H9 (cell line): ENCODE results near the gene RUFY2. TPM values are rescaled to one million over a fixed set of nuclear protein-coding genes. Genes with fewer than 3 reads are reported as not detected.
"Not testable (repeated sequence)": the region's sequence is repeated elsewhere in the genome, so short reads cannot be mapped to it uniquely, and the experiment has no call there.

ENCODE experiments used
- DNase-seq: peaks from one replicate; pipeline ENCODE4 v3.0.0-alpha.2; 2017
- H2AFZ ChIP-seq: one replicate; pipeline ENCODE4 v1.6.1; 2013; ENCODE audit warnings: mild to moderate bottlenecking, low read length, control low read depth, moderate library complexity
- H2AK5ac ChIP-seq: 2 replicates; pipeline ENCODE4 v1.6.1; 2013; ENCODE audit warnings: low read length, control low read depth, mixed read lengths; ENCODE audit not compliant: insufficient read length
- H2BK120ac ChIP-seq: one replicate; pipeline ENCODE4 v1.6.1; 2013; ENCODE audit warnings: low read depth, mild to moderate bottlenecking, low read length, control low read depth, inconsistent platforms; ENCODE audit not compliant: poor library complexity, severe bottlenecking
- H2BK12ac ChIP-seq: 2 replicates; pipeline ENCODE4 v1.6.1; 2013; ENCODE audit warnings: low read length, control low read depth, mixed read lengths, low read depth; ENCODE audit not compliant: insufficient read length
- H2BK15ac ChIP-seq: 2 replicates; pipeline ENCODE4 v1.6.1; 2013; ENCODE audit warnings: low read depth, low read length, control low read depth
- H2BK20ac ChIP-seq: one replicate; pipeline ENCODE4 v1.6.1; 2013; ENCODE audit warnings: low read depth, mild to moderate bottlenecking, low read length, control low read depth, inconsistent platforms; ENCODE audit not compliant: poor library complexity, severe bottlenecking
- H2BK5ac ChIP-seq: 2 replicates; pipeline ENCODE4 v1.6.1; 2013; ENCODE audit warnings: low read length, control low read depth, mixed read lengths; ENCODE audit not compliant: insufficient read length
- H3K14ac ChIP-seq: 2 replicates; pipeline ENCODE4 v1.6.1; 2013; ENCODE audit warnings: low read length, control low read depth; ENCODE audit not compliant: insufficient read depth
- H3K18ac ChIP-seq: 2 replicates; pipeline ENCODE4 v1.6.1; 2013; ENCODE audit warnings: low read depth, mild to moderate bottlenecking, mixed read lengths, low read length, control low read depth; ENCODE audit not compliant: insufficient read length
- H3K23ac ChIP-seq: 2 replicates; pipeline ENCODE4 v1.6.1; 2013; ENCODE audit warnings: low read length, control low read depth, mixed read lengths, low read depth; ENCODE audit not compliant: insufficient read length
- H3K23me2 ChIP-seq: 2 replicates; pipeline ENCODE4 v1.6.1; 2013; ENCODE audit warnings: low read depth, mild to moderate bottlenecking, mixed read lengths, low read length, control low read depth; ENCODE audit not compliant: insufficient read length, poor library complexity, severe bottlenecking
- H3K27ac ChIP-seq: 2 replicates; pipeline ENCODE4 v1.5.1; 2013; ENCODE audit warnings: low read length, control low read depth, mixed read lengths, low read depth; ENCODE audit not compliant: insufficient read length
- H3K27me3 ChIP-seq: 2 replicates; pipeline ENCODE4 v1.6.1; 2013; ENCODE audit warnings: low read length, control low read depth, inconsistent platforms; ENCODE audit not compliant: insufficient read depth
- H3K4ac ChIP-seq: 2 replicates; pipeline ENCODE4 v1.6.1; 2013; ENCODE audit warnings: low read depth, mild to moderate bottlenecking, control low read depth, inconsistent platforms, low read length, moderate library complexity
- H3K4me1 ChIP-seq: 2 replicates; pipeline ENCODE4 v1.6.1; 2013; ENCODE audit warnings: low read length, control low read depth, inconsistent platforms; ENCODE audit not compliant: insufficient read depth
- H3K4me2 ChIP-seq: 2 replicates; pipeline ENCODE4 v1.6.1; 2013; ENCODE audit warnings: low read length, control low read depth, mixed read lengths; ENCODE audit not compliant: insufficient read length, insufficient read depth
- H3K56ac ChIP-seq: 2 replicates; pipeline ENCODE4 v1.6.1; 2013; ENCODE audit warnings: low read depth, mild to moderate bottlenecking, mixed read lengths, low read length, control low read depth; ENCODE audit not compliant: insufficient read length
- H3K79me1 ChIP-seq: 2 replicates; pipeline ENCODE4 v1.6.1; 2013; ENCODE audit warnings: low read depth, mild to moderate bottlenecking, moderate library complexity, low read length, control low read depth, inconsistent platforms; ENCODE audit not compliant: insufficient read depth, poor library complexity, severe bottlenecking
- H3K79me2 ChIP-seq: 2 replicates; pipeline ENCODE4 v1.6.1; 2013; ENCODE audit warnings: low read length, control low read depth, inconsistent platforms; ENCODE audit not compliant: insufficient read depth
- H3K9ac ChIP-seq: 2 replicates; pipeline ENCODE4 v1.6.1; 2013; ENCODE audit warnings: low read length, control low read depth, mixed read lengths; ENCODE audit not compliant: insufficient read length; ENCODE audit errors: extremely low read depth
- H3K9me3 ChIP-seq: one replicate; pipeline ENCODE4 v1.6.1; 2013; ENCODE audit warnings: low read depth, low read length, inconsistent platforms; ENCODE audit not compliant: control insufficient read depth
- H3T11ph ChIP-seq: one replicate; pipeline ENCODE4 v1.6.1; 2013; ENCODE audit warnings: mild to moderate bottlenecking, low read length, control low read depth, inconsistent platforms
- H4K20me1 ChIP-seq: one replicate; pipeline ENCODE4 v1.6.1; 2013; ENCODE audit not compliant: control insufficient read depth, insufficient read length, insufficient read depth
- H4K5ac ChIP-seq: 2 replicates; pipeline ENCODE4 v1.6.1; 2013; ENCODE audit warnings: low read depth, mild to moderate bottlenecking, mixed read lengths, low read length, control low read depth; ENCODE audit not compliant: insufficient read length
- H4K8ac ChIP-seq: replicated peaks from 2 replicates; pipeline ENCODE4 v1.6.1; 2013; ENCODE audit warnings: low read length, control low read depth, mixed read lengths, low read depth; ENCODE audit not compliant: insufficient read length
- H4K91ac ChIP-seq: 2 replicates; pipeline ENCODE4 v1.6.1; 2013; ENCODE audit warnings: low read depth, mild to moderate bottlenecking, moderate library complexity, mixed read lengths, low read length, control low read depth; ENCODE audit not compliant: insufficient read length
- H3K27ac Mint-ChIP-seq, 3 experiments: 2 replicates in 2 of 3; 3 replicates in 1 of 3; pipeline ENCODE4 v1.8.0; 2020 to 2021; ENCODE audit warnings: mixed read lengths in 3 of 3, mild to moderate bottlenecking in 1 of 3, moderate library complexity in 1 of 3
- H3K27me3 Mint-ChIP-seq: 2 replicates; pipeline ENCODE4 v1.8.0; 2021; ENCODE audit warnings: low read depth, mild to moderate bottlenecking, moderate library complexity, mixed read lengths
- H3K36me3 Mint-ChIP-seq, 3 experiments: 2 replicates in 2 of 3; 3 replicates in 1 of 3; pipeline ENCODE4 v1.8.0; 2020 to 2021; ENCODE audit warnings: low read depth in 3 of 3, mixed read lengths in 3 of 3; ENCODE audit not compliant: insufficient read depth in 1 of 3
- H3K4me1 Mint-ChIP-seq, 2 experiments: 2 replicates each; pipeline ENCODE4 v1.8.0; 2020; ENCODE audit warnings: mixed read lengths in 2 of 2
- H3K4me3 Mint-ChIP-seq, 2 experiments: 2 replicates in 1 of 2; 3 replicates in 1 of 2; pipeline ENCODE4 v1.8.0; 2020 to 2021; ENCODE audit warnings: mild to moderate bottlenecking in 2 of 2, mixed read lengths in 2 of 2, moderate library complexity in 1 of 2
- H3K9me3 Mint-ChIP-seq, 2 experiments: 2 replicates in 1 of 2; 3 replicates in 1 of 2; pipeline ENCODE4 v1.8.0; 2020; ENCODE audit warnings: mild to moderate bottlenecking in 2 of 2, mixed read lengths in 2 of 2, moderate library complexity in 1 of 2
- WGBS: extraction: QIAGEN DNeasy Blood & Tissue Kit; methylation state at CpG from one replicate; pipeline ENCODE4 v1.1.7; 2013; ENCODE audit warnings: missing lambda C conversion rate, low lambda C conversion rate, mixed read lengths; ENCODE audit not compliant: insufficient read length; ENCODE audit errors: extremely low coverage; 5-methylcytosine and 5-hydroxymethylcytosine counted together
- long read RNA-seq: library from polyadenylated mRNA; unstranded; transcript quantifications from one replicate; pipeline ENCODE4 v2.0.0, GENCODE V29; 2020
- total RNA-seq: library from RNA; stranded (reverse); gene quantifications from 2 replicates; pipeline ENCODE4 v1.2.1, GENCODE V29; 2021
- TF ChIP-seq, protein P1 (sequence below): fragments of 200-600 bp; sonication (generic); conservative IDR thresholded peaks from 3 replicates; pipeline ENCODE4 v1.8.0; 2021; ENCODE audit warnings: antibody characterized with exemption, mild to moderate bottlenecking

The RUFY2 gene, protein sequence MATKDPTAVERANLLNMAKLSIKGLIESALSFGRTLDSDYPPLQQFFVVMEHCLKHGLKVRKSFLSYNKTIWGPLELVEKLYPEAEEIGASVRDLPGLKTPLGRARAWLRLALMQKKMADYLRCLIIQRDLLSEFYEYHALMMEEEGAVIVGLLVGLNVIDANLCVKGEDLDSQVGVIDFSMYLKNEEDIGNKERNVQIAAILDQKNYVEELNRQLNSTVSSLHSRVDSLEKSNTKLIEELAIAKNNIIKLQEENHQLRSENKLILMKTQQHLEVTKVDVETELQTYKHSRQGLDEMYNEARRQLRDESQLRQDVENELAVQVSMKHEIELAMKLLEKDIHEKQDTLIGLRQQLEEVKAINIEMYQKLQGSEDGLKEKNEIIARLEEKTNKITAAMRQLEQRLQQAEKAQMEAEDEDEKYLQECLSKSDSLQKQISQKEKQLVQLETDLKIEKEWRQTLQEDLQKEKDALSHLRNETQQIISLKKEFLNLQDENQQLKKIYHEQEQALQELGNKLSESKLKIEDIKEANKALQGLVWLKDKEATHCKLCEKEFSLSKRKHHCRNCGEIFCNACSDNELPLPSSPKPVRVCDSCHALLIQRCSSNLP
- total RNA-seq: 14.0 and 14.1 TPM in 2 replicates
- long read RNA-seq, partial matches to known transcripts: 10 of 25 reads
- long read RNA-seq, other reads (novel, unspliced or antisense): 11 of 25 reads

DNA sequence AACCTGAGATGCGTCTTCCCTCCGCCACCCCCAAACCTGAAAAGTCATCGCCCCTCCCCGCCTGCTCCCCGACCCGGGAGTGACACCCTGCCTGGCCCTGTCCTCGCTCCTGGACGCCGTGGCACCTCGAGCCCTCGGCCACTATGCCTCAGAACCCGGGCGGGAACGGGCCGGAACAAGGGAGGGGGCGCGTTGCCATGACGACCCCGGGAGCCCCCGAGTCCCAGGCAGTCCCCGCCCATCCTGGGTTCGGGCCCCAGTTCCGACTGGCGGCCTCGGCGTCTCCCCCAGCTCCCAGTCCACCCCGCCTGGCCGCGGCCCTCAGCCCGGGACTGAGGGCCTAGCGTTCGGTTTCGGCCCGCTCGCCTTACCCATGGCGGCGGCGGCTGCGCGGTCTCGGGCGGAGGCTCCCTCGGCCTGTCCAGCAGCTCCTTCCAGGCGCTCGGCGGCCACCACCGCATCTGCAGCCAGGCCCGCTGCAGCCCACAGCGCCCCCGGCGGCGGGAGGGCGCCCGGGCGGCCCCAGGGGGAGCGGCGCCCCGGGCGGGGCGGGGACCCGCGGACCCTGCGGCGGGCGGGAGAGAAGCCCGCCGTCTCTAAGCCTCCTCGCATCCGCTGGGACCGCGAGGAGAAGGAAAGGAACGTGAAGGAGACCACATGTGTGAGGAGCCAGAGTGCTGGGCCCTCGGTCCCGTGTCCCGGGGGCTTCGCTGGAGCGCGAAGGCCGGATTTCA, at the start of gene RUFY2:
RUFY2 (minus strand) TSS at position 463 of the 734 bp plus-strand sequence; CDS start at position 375, 88 bp downstream.
- Histone ChIP-seq H3K9me3 (no peaks in the 10 kb centered on the region), H3K9ac (peak within 1 kb of the TSS; percentile 81), H3K27me3 (no peaks in the 10 kb centered on the region), H3T11ph (no peak within 1 kb of the TSS), H3K56ac (no peak within 1 kb of the TSS), H2BK20ac (no peak within 1 kb of the TSS), H3K27ac (no peak within 1 kb of the TSS), H3K23me2 (peaks cover 8% of the 10 kb centered on the region), H2AK5ac (no peak within 1 kb of the TSS), H3K23ac (no peak within 1 kb of the TSS), H2AFZ (peak within 1 kb of the TSS; percentile 26), H3K4me2 (peak within 1 kb of the TSS; percentile 80), H2BK15ac (0 out of 2 replicates have a peak within 1 kb of the TSS, but pooled peaks have one; percentile 71), H2BK5ac (no peak within 1 kb of the TSS), H3K79me2 (peaks cover 6% of the 10 kb centered on the region; the same call in 1 of the 2 replicates), H4K20me1 (no peaks in the 10 kb centered on the region), H3K18ac (peak within 1 kb of the TSS; percentile 96), H3K14ac (peak within 1 kb of the TSS; percentile 97), H2BK120ac (no peak within 1 kb of the TSS), H2BK12ac (no peak within 1 kb of the TSS), H3K79me1 (no peaks in the 10 kb centered on the region), H4K5ac (no peak within 1 kb of the TSS), H4K91ac (no peak within 1 kb of the TSS), H3K4ac (no peak within 1 kb of the TSS), H3K4me1 (no peaks in the 10 kb centered on the region), H4K8ac (no peak within 1 kb of the TSS)
- Mint-ChIP-seq H3K36me3 (no peaks in the 10 kb centered on the region), H3K27ac (peak within 1 kb of the TSS; percentile 94 to 99 (median 95)), H3K4me1 (peaks cover 17 to 18% of the 10 kb centered on the region in 2 experiments), H3K9me3 (no peaks in the 10 kb centered on the region), H3K27me3 (peaks cover 1% of the 10 kb centered on the region; the same call in 1 of the 2 replicates), H3K4me3 (peak within 1 kb of the TSS; percentile 93 to 95)
- peak; percentile 89 for DNase-seq
- TF ChIP-seq, protein P1, sequence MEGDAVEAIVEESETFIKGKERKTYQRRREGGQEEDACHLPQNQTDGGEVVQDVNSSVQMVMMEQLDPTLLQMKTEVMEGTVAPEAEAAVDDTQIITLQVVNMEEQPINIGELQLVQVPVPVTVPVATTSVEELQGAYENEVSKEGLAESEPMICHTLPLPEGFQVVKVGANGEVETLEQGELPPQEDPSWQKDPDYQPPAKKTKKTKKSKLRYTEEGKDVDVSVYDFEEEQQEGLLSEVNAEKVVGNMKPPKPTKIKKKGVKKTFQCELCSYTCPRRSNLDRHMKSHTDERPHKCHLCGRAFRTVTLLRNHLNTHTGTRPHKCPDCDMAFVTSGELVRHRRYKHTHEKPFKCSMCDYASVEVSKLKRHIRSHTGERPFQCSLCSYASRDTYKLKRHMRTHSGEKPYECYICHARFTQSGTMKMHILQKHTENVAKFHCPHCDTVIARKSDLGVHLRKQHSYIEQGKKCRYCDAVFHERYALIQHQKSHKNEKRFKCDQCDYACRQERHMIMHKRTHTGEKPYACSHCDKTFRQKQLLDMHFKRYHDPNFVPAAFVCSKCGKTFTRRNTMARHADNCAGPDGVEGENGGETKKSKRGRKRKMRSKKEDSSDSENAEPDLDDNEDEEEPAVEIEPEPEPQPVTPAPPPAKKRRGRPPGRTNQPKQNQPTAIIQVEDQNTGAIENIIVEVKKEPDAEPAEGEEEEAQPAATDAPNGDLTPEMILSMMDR: no peak; the same call in 1 of the 3 replicates
- WGBS: no CpG with 5 or more reads among the region's 79 CpGs

DNA sequence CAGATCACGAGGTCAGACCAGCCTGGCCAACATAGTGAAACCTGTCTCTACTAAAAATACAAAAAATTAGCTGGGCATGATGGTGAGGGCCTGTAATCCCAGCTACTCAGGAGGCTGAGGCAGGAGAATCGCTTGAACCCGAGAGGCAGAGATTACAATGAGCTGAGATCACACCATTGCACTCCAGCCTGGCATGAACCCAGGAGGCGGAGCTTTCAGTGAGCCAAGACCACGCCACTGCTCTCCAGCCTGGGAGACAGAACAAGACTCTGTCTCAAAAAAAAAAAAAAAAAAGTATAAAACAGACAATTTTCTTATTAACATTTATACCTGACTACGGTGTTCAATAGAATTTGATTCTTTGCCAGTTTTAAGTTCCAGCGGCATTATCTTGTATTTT, 42.6 kb upstream of the RUFY2 start:
- not testable (repeated sequence) for H3K4me3 Mint-ChIP-seq, H2BK5ac ChIP-seq, DNase-seq, H3K4me1 ChIP-seq, H3K27ac ChIP-seq, H3K23ac ChIP-seq, H3K56ac ChIP-seq, H2BK120ac ChIP-seq, H3K79me1 ChIP-seq, H2AK5ac ChIP-seq, H3K27me3 ChIP-seq, H3K27me3 Mint-ChIP-seq, H3K4ac ChIP-seq, H3K9ac ChIP-seq, H3K18ac ChIP-seq, H2BK15ac ChIP-seq, H3K9me3 Mint-ChIP-seq, H3K27ac Mint-ChIP-seq, H2BK12ac ChIP-seq, H3K14ac ChIP-seq, H4K20me1 ChIP-seq, H2AFZ ChIP-seq, H3K9me3 ChIP-seq, H3T11ph ChIP-seq, H3K23me2 ChIP-seq, H3K4me1 Mint-ChIP-seq, H4K5ac ChIP-seq, H2BK20ac ChIP-seq, H4K91ac ChIP-seq, H4K8ac ChIP-seq, H3K79me2 ChIP-seq, H3K4me2 ChIP-seq
- peaks cover 16 to 70% (median 49%) of the 10 kb centered on the region in 3 experiments; a peak in 6 of 7 replicates for H3K36me3 Mint-ChIP-seq
- WGBS: no CpG with 5 or more reads among the region's 7 CpGs
